Neural progenitor cell (in vitro differentiated cells): Measurements from ENCODE around the gene PPP1R13L. TPM values are rescaled to one million over a fixed set of nuclear protein-coding genes. Genes with fewer than 3 reads are reported as not detected.

Experiments
- DNase-seq: peaks from one replicate; pipeline ENCODE4 v3.0.0-alpha.2; 2016; ENCODE audit warnings: low spot score
- H2AFZ ChIP-seq: fragments of 200-600 bp; sonication (generic); replicated peaks from 2 replicates; pipeline ENCODE4 v1.6.1; 2016; ENCODE audit warnings: antibody characterized with exemption
- H3F3A ChIP-seq: fragments of 200-600 bp; sonication (generic); 2 replicates; pipeline ENCODE4 v1.6.1; 2016; ENCODE audit warnings: antibody characterized with exemption, low read depth
- H3K27ac ChIP-seq: fragments of 200-600 bp; sonication (generic); 2 replicates; pipeline ENCODE4 v1.5.1; 2016; ENCODE audit warnings: mild to moderate bottlenecking
- H3K27me3 ChIP-seq: fragments of 200-600 bp; sonication (generic); 2 replicates; pipeline ENCODE4 v1.6.1; 2016; ENCODE audit warnings: mild to moderate bottlenecking, moderate library complexity
- H3K36me3 ChIP-seq: fragments of 200-600 bp; sonication (generic); 2 replicates; pipeline ENCODE4 v1.5.1; 2016
- H3K4me1 ChIP-seq: fragments of 200-600 bp; sonication (generic); 2 replicates; pipeline ENCODE4 v1.6.1; 2016; ENCODE audit warnings: mixed run types
- H3K4me2 ChIP-seq: fragments of 200-600 bp; sonication (generic); 2 replicates; pipeline ENCODE4 v1.6.1; 2016
- H3K4me3 ChIP-seq: fragments of 200-600 bp; sonication (generic); 2 replicates; pipeline ENCODE4 v1.5.1; 2016
- H3K79me2 ChIP-seq: fragments of 200-600 bp; sonication (generic); 2 replicates; pipeline ENCODE4 v1.6.1; 2016; ENCODE audit warnings: low read depth
- H3K9ac ChIP-seq: fragments of 200-600 bp; sonication (generic); 2 replicates; pipeline ENCODE4 v1.6.1; 2016
- H3K9me3 ChIP-seq: fragments of 200-600 bp; sonication (generic); 2 replicates; pipeline ENCODE4 v1.5.1; 2016; ENCODE audit warnings: low read depth
- H4K20me1 ChIP-seq: fragments of 200-600 bp; sonication (generic); 2 replicates; pipeline ENCODE4 v1.6.1; 2016; ENCODE audit warnings: low read depth
- H3K27ac Mint-ChIP-seq: 3 replicates; pipeline ENCODE4 v1.8.0; 2021; ENCODE audit warnings: mixed read lengths
- H3K27me3 Mint-ChIP-seq: 2 replicates; pipeline ENCODE4 v1.8.0; 2022; ENCODE audit warnings: low read depth, mild to moderate bottlenecking, inconsistent platforms, moderate library complexity, mixed read lengths; ENCODE audit not compliant: insufficient read depth
- H3K36me3 Mint-ChIP-seq: 3 replicates; pipeline ENCODE4 v1.8.0; 2021; ENCODE audit warnings: mixed read lengths
- H3K4me1 Mint-ChIP-seq: 3 replicates; pipeline ENCODE4 v1.8.0; 2021; ENCODE audit warnings: mixed read lengths
- H3K4me3 Mint-ChIP-seq: 3 replicates; pipeline ENCODE4 v1.8.0; 2021; ENCODE audit warnings: mild to moderate bottlenecking, moderate library complexity, mixed read lengths
- H3K9me3 Mint-ChIP-seq: 3 replicates; pipeline ENCODE4 v1.8.0; 2020; ENCODE audit warnings: mixed read lengths
- CTCF ChIP-seq: fragments of 200-600 bp; sonication (generic); IDR thresholded peaks from 2 replicates; pipeline ENCODE4 v1.5.1; 2017; ENCODE audit warnings: antibody characterized with exemption, mild to moderate bottlenecking
- EZH2 ChIP-seq: fragments of 200-600 bp; sonication (generic); IDR thresholded peaks from 2 replicates; pipeline ENCODE4 v1.6.1; 2017; ENCODE audit warnings: antibody characterized with exemption, mild to moderate bottlenecking, moderate library complexity
- EZH2phosphoT487 ChIP-seq: fragments of 200-600 bp; sonication (generic); IDR thresholded peaks from 2 replicates; pipeline ENCODE4 v1.6.1; 2017; ENCODE audit warnings: antibody characterized with exemption
- total RNA-seq: library from RNA; depleted of rRNA; stranded (reverse); fragments of >200 nt; gene quantifications from 2 replicates; pipeline ENCODE4 v1.2.3, GENCODE V29; 2015; ENCODE audit warnings: low replicate concordance

PPP1R13L gene
- total RNA-seq, 1 donor from 2014 or later: 2.9 TPM

GRCh38 chr19:45362291-45362690 is 42.6 kb downstream of the PPP1R13L start:
- H3K4me3 Mint-ChIP-seq: no peak overlapping the region
- peaks cover 9% of the 10 kb centered on the region for H3K4me1 Mint-ChIP-seq
- no peaks in the 10 kb centered on the region for H3F3A ChIP-seq
- H2AFZ ChIP-seq: no peak overlapping the region
- H3K4me3 ChIP-seq: no peak overlapping the region
- DNase-seq: no peak
- no peak overlapping the region for H3K4me2 ChIP-seq
- H4K20me1 ChIP-seq: peaks cover 5% of the 10 kb centered on the region
- no peaks in the 10 kb centered on the region for H3K27me3 ChIP-seq
- H3K36me3 Mint-ChIP-seq: peaks cover 17% of the 10 kb centered on the region
- H3K79me2 ChIP-seq: no peaks in the 10 kb centered on the region
- peaks cover under 1% of the 10 kb centered on the region for H3K27me3 Mint-ChIP-seq
- no peak overlapping the region for H3K9ac ChIP-seq
- H3K36me3 ChIP-seq: no peaks in the 10 kb centered on the region
- no peaks in the 10 kb centered on the region for H3K9me3 ChIP-seq
- no peak overlapping the region for H3K27ac ChIP-seq
- no peaks in the 10 kb centered on the region for H3K4me1 ChIP-seq
- no peak overlapping the region for H3K27ac Mint-ChIP-seq
- H3K9me3 Mint-ChIP-seq: no peaks in the 10 kb centered on the region
- TF ChIP-seq EZH2phosphoT487: no peak
- no peak for TF ChIP-seq CTCF

GRCh38 chr19:45361608-45362007 is 43.3 kb downstream of the PPP1R13L start:
- H3K36me3 ChIP-seq: no peaks in the 10 kb centered on the region
- H3K4me1 Mint-ChIP-seq: peaks cover 9% of the 10 kb centered on the region

GRCh38 chr19:45358213-45358792 is 46.6 kb downstream of the PPP1R13L start:
- H3K36me3 ChIP-seq: no peaks in the 10 kb centered on the region
- H3K4me3 ChIP-seq: no peak overlapping the region
- H3K4me2 ChIP-seq: no peak overlapping the region
- Mint-ChIP-seq H3K9me3 (no peaks in the 10 kb centered on the region), H3K36me3 (peaks cover 37% of the 10 kb centered on the region), H3K4me3 (no peak overlapping the region), H3K27me3 (peaks cover 3% of the 10 kb centered on the region), H3K4me1 (peaks cover 9% of the 10 kb centered on the region), H3K27ac (peak overlapping the region; percentile 72)
- H3K4me1 ChIP-seq: no peaks in the 10 kb centered on the region
- no peaks in the 10 kb centered on the region for H3K27me3 ChIP-seq
- TF ChIP-seq EZH2phosphoT487 (no peak), CTCF (no peak), EZH2 (no peak)
- H3K27ac ChIP-seq: no peak overlapping the region
- H4K20me1 ChIP-seq: peaks cover 5% of the 10 kb centered on the region
- no peaks in the 10 kb centered on the region for H3F3A ChIP-seq
- no peak for DNase-seq
- H2AFZ ChIP-seq: no peak overlapping the region
- H3K9ac ChIP-seq: no peak overlapping the region
- no peaks in the 10 kb centered on the region for H3K9me3 ChIP-seq
- H3K79me2 ChIP-seq: no peaks in the 10 kb centered on the region

More at GRCh38 chr19:45361608-45362007, 43.3 kb downstream of the PPP1R13L start:
- Histone ChIP-seq H3F3A (no peaks in the 10 kb centered on the region), H3K9ac (no peak overlapping the region), H2AFZ (no peak overlapping the region), H3K4me1 (no peaks in the 10 kb centered on the region), H3K4me3 (no peak overlapping the region), H3K9me3 (no peaks in the 10 kb centered on the region), H3K4me2 (no peak overlapping the region), H3K27me3 (no peaks in the 10 kb centered on the region), H4K20me1 (peaks cover 5% of the 10 kb centered on the region), H3K27ac (no peak overlapping the region), H3K79me2 (no peaks in the 10 kb centered on the region)
- TF ChIP-seq EZH2phosphoT487 (no peak), CTCF (no peak), EZH2 (no peak)
- Mint-ChIP-seq H3K27ac (no peak overlapping the region), H3K4me3 (no peak overlapping the region), H3K36me3 (peaks cover 21% of the 10 kb centered on the region), H3K27me3 (peaks cover 2% of the 10 kb centered on the region), H3K9me3 (no peaks in the 10 kb centered on the region)
- DNase-seq: no peak
